ENCODE data around the gene PROX2.

PROX2 gene

DNA sequence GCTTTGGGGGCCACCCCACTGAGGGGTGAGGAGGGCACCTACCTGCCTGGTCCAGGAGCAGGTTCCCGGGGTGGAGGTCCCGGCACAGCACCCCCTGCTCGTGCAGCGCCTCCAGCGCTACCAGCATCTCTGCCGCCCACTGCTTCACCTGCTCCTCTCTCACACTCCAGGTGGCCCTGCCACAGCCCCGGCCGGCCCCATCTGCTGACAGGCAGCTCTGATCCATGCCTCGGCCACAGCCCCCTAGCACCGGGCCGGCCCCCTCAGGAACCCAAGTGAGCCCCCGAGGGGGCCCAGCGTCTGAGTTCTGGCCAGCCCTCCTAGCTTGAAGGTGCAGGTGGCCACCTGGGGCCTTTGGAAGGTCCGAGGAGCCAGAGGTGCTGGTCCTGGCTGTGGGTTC, 33.6 kb upstream of the PROX2 start:
- DNase-seq, result no peak

DNA sequence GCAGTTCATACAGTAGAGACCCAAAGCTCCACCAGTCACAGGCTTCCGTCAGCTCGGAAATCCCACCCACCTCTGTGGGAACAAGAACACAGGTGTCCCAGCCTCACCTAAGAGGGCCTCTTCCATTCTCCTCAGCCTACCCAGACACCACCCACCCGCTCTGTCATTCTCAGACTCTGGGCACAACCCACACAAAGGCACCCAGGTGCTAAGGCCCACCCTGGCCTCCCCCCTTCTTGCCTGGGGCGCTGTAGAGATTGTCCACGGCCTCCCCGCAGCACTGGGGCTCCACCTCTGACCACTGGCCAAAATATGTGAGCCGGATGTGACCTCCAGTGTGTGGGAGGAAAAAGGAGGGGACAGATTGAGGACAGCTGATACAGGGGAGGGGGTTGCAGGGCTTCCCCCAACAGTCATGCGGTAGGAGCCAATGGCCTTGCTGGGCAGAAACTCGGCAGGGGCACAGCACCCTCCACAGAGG, 33.0 kb upstream of the PROX2 start:
- no peak for DNase-seq

DNA sequence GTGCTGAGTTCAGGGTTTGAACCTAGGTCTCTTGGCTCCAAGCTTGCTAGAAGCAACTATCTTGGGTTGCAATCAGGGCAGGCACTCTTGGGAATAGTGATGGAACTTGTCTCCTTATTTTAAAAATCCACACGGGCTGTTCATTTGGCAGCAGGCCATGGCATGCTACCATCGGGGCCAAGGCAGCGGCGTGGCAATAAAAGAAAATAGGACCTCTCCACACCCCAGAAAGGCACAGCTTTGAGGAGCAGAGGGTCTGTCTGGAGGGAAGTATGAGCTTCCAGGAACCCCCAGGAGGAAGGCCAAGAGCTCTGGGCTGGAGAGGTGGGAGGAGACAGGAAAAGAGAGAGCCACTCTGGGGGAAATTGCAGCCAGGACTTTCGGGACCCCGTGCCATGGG, 31.8 kb upstream of the PROX2 start:
- no peak for DNase-seq

DNA sequence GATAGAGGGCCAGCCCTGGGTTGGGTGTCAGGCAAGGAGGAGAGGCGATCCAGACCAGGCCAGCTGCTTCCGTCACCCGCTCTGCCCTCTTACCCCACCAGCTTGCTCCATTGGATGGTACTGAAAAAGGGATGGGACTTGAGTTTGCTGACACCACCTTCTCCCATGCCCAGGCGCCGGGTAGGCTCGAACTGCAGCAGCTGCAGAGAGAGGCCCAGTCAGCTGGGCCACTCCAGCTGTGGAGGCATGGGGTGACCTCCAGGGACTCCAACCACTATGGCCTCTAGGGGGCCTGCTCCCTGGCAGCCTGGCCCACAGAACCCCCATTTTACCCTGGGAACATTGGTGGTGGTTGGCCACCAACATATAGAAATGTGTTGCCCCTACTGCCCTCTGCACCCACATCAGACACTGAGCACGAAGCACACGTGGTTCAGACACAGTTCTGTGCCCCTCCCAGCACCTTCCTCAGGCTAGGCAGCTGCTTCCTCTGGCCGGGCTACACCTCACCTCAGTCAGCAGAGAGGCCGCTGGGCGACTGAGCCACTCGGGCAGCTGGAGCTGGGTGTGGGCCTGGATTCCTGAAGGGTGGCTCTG, 31.1 kb upstream of the PROX2 start:
- no peak for DNase-seq

DNA sequence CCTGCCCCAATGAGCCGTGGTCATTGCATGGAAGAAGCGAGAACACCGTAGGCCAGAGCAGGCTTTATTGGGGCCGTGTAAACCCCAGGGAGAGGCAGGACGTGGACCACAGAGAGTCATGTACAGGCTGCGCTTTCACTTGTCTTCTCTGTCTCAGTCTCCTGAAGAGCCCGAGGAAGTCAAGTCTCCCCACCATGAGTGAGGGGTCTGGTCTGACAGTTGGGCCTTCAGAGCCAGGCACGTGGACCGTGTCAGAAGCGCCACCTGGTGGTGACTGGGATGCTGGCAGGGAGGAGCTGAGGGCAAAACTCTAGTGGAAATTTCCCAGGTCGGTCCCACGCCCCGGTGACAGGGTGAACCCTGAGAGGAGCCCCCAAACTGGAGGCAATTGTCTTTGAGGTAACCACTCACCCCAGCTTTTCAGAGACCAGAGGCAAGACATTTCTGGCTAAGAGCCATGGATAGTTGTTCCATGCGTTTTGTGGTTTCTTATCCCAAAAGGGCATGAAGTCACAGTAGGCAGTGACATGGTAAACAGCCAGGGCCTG, 29.7 kb upstream of the PROX2 start:
- DNase-seq, result peak; percentile 80

DNA sequence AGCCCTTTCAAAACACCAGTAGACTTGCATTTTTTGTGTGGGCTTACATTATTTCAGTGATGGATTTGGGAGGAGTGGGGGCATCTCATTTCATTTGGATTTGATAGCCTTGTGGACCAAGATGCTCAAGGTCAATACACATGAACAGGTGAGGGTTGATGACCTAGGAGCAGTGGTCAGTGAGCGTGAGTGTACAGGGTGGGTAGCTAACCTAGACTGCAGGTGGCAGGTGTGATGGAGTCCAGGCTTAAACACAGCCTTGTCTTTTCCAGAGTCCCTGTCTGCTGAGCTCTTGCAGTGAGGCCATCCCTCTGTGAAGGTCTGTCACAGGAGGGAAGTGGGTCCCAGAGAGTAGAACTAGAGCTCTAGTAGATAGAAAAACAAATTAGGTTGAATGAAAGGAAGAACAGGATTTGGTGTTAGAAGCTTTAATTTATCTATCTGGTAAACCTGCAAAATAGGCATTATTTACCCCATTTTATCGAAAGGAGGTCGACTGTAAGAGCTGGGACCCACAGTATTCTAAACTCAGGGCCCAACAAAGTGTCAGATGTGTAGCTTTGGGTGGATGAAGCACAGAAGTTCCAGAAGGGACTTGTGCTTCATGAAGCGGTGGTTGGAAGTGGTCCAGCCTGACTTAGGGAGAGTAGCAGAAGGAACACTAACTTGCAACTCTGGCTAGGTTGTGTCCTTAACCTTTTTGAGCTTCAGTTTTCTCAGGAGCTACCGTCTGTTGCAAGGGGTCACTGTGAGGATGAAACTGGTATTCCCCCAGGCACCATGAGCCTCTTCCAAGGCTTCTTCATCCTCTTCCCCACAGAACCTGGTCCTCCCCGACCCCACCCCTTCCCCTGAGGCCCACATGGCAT, 28.9 kb upstream of the PROX2 start:
- DNase-seq, result no peak

DNA sequence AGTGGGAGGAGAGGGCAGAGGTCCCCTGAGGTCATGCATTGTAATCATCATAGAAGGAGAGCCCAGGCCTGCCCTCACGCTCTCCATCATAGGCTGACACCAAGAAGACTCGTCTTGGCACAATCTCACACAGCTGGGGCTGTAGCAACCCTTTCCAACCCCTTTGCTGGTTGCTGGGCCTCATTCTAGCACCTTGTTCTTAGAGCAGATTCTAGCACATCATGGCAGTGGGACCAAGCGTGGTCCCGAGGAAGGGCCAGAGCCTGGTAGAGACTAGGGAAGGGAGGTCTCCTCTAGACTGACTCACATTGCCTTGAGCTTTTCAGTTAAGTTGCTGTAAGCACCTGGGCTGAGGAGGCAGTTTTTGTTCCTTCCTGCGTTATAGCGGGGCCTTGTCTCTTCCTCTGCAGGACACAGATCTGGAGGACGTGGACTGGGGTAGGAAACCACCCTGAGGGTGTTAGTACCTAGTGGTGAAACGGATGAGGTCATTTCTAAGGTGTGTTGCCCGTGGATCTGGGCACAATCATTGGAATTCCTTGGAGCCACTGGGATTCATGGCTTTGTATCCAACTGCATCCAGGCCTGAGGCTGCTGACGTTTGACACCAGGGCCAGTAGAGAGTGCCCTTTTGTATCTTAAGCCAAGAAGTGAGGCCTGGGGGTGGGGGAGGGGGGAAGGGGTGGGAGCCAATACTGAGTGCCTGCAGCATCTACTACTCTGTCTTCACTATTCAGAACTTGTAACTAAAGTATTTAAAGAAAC, 27.2 kb upstream of the PROX2 start:
- DNase-seq, result no peak

DNA sequence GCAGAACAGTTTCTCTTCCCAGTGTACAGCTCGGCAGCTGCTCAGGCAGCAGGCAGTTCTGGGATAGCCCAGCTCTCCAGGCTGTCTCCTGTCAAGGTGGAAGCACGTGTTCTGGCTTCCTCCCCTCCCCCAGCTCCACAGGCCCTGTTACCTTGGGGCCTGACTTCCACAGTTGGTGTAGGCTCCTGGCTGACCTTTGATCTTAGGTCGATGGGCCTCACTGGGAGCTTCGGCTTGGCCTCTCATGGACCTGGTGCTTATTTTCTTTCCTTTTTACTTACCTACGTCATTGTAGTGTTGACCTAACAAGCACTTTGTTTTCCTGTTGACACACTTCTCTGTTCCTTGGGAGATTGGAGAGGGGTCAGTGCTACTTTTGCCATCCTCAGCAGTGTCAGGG, 22.7 kb upstream of the PROX2 start:
- DNase-seq, result no peak

DNA sequence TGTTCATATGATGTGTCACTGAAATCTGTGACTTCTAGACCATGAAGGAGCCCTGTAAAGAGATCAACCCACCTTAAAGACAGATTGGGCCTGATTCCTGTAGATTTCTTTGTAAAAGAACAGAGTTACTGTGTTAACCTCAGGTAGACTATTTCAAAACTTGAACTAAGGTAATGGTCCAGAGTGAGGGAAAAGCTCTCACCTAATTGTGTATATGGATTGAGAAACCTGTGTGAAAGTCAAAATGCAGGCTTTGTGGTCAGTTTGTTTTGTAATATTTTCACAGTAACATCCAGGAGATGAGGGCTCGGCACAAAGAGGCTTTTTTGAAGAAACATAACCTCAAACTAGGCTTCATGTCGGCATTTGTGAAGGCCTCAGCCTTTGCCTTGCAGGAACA, 22.1 kb upstream of the PROX2 start:
- DNase-seq, result no peak

DNA sequence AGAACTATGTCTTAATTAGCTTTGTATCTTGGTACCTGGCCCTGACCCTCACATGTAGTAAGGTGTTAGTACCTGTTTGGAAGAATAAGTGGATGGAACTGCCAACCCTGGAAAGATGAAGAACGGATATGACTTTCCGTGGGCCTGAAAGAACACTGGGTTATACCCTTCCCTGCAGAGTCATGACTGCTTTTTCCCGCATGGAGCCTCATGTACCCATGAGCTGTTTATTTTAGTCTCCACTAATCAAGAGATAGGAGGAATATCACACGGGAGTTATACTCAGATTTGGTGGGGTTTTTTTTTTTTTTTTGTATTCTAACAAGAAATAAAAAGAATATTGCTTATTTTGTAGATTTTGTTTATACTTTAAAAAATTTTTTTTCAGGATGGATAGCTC, 21.7 kb upstream of the PROX2 start:
- DNase-seq, result no peak

DNA sequence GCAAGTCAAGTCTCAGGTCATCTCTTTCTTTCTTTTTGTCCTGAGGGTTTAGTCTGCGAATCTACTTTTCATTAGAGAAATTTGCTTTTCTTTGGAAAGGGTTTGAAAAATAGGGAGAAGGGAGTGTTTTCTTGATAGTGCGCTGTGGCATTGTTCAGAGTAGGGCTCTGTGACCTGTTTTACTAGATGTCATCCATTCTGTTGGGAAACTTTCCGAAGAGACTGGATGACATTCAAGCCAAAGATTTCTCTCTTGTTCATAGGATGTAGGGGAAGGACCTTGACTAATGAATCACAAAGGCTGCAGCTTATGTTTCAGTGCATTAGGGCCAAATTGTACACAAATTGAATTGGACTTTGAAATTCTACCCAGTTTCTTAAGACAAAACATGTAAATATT, 20.5 kb upstream of the PROX2 start:
- DNase-seq, result no peak

DNA sequence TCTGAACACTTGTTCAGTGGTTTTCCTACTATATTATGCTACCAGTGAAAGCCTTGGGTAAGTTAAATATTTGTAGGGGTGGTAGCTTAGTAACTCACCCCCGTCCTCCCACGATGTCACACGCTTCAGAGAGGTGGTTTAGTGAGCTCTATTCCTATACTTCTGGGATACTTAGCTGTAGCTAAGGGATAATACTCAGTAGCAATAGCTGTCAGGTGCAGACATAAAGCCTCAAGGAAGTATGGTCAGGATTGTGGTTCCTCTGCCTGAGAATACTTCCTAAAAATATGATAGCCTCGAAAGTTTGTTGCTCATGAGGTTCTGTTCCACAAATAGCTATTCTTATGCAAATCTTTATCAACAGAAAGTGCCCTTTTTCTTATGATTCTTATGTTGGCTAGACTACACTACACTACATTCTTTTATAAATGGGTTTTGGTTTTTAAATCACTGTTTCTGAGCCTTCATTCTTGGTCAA, 17.7 kb upstream of the PROX2 start:
- no peak for DNase-seq

DNA sequence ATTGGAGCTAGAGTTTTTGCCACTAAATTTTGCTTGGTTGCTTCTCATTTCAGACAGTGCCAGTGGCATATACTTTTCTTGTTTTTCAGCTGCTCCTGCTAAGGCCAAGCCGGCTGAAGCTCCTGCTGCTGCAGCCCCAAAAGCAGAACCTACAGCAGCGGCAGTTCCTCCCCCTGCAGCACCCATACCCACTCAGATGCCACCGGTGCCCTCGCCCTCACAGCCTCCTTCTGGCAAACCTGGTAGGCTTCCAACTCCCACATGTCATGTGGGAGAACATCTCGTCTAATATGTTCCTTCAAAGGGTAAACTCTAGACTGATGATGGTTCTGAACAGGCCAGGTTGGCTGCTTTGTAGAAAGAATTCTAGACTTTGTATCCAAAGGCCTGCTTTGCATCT, 16.8 kb upstream of the PROX2 start:
- DNase-seq, result no peak

DNA sequence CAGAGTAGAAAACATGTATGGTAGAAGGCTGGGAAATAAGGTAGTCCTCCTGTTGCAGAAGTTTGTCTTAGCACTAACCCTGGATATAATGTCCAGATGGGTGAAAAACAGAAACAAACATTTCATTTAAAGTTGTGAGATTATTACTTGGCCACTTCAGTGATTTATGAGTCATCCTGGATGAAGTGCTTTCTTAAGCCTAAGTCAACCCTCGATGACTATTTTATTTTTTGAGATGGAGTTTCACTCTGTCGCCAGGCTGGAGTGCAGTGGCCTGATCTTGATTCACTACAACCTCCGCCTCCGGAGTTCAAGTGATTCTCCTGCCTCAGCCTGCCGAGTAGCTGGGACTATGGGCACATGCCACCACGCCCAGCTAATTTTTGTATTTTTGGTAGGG, 15.9 kb upstream of the PROX2 start:
- no peak for DNase-seq

DNA sequence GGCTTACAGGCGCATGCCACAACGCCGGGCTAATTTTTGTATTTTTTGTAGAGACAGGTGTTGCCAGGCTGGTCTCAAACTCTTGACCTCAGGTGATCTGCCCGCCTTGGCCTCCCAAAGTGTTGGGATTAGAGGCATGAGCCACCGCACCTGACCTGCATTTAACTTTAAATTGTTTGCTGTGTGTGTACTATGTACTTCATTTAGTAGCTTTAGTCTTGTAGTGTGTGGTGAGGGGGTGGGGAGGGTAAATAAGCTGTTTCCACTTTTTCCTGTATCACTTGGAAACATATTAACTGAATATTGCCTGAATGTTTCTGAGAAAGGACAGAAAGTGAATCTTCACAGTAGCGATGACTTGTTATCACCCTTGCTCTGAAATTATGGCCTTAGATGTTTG, 14.3 kb upstream of the PROX2 start:
- DNase-seq, result no peak

DNA sequence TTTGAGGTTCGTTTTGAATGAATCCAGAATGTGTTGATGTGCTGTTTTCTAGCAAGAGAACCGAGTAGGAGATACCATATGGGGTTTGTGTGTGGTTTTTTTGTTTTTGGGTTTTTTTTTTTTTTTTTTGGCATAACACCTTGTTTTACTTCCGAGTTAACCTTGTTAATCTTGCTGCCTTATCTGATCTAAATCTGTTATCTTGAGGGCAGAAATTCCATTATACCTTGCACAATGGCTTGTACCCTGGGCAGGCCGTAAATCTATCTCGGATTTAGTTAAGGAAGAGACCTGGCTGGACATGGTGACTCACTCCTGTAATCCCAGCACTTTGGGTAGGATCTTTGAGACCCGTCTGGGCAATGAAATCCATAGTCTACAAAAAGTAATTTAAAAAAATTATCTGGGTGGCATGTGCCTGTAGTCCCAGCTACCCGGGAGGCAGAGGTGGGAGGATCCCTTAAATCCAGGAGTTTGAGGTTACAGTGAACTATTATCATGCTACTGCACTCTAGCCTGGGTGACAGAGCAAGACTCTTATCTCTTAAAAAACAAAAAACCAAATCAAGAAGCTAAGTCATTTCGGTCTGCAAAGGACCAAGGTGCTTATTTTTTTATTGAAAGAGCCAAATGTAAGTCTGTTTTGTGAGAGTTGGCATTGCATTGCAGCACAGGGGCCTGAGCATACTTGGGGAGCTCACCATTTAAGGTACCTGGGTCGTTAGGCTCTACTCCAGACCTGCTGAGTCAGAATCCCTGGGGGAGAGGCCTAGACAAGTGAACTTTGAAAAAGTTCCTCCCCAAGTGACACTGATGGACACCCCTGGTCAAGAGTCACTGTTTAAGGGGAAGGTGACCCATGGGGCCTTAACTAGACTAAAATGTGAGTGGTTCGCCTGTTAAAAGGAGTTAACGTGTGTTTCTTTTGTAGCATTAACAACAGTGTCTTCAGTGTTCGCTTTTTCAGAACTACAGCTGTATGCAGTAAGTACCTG, 12.5 kb upstream of the PROX2 start:
- DNase-seq, result peak; percentile 15

DNA sequence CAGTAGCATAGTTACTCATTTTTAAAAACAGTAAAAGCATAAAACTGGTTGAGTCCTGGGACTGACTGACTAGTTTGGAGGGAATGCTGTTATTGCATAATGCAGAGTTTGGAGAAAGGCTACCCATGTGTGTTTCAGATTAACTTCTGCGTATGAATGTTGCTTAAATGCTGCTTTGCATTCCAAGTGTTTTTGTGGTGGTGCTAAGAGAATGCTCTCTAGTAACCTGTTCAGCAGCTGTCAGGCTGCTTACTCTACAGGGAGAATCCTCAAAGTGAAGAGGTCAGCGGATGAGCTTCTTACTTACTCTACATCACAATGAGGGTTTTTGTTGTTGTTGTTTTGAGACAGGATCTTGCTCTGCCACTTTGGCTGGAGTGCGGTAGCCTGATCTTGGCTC, 10.1 kb upstream of the PROX2 start:
- DNase-seq, result no peak

DNA sequence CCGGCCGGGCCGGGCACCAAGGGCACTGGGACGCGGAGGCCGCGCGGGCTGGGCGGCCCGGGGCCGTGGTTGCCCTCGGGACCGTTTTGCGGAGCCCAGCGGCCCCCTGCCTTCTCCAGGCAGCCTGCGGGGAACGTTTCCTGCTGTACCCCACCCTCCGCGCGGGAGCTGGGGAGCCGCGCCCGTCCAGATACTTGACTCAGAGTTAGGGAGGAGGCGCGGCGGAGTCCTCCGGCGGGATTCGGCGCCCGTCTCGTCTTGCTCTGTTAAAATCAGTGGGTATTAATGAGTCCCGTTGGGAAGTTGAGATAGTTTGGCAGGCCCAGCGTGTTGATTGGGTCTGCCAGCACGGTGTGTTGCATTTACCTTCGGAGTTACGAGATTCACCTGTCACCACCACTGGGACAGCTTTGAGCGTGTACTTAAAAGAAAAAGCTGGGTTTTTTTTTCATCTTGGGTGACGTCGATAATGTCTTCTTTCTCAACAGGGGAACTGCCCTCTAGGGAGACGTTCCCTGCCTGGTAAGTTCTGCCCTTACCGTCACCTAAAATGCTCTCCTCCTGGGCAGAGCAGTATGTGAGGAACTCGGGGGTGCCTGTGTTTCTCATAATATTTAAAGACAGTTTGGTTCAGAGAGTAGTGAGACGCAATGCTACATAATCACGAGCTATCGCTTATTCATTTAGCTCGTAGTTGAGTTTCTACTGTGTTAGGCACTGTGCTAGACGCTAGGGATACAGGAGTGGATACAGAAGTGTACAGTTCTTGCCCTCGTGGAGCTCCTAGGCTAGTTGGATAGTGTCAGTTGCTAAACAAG, 6.4 kb upstream of the PROX2 start:
- peak; percentile 73 for DNase-seq

DNA sequence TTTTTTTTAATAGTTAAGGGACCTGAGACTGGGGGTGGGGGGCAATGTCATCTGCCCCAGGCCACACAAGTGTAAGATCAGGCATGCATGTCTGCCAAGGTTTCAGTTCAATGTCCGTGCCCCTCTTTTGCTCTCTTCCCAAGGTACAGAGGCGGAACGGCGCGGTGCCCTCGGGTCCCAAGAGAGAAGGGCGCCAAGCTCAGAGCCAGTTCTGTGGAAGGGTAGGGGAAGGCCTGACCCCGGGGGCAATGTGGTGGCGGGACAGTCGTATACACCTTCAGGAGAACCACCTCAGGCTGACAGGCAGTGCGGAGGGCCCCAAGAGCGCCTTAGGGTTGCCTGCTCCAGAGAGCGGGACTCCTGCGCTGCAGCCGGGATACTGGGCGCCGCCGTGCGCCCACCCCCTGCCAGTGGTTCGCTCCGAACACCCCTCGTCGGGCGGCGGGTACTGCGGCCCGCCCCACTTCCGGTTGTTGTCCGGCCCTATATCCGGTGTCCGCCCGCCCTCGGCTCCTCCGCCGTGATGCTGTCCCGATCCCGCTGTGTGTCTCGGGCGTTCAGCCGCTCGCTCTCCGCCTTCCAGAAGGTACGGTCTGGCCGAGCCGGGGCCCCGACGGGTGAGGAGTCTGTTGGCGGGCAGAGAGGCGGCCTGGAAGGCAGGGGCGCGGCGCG, 5.6 kb upstream of the PROX2 start, which contains the start of gene DLST:
Gene DLST, plus strand, starts transcription at position 486 of the 672 bp plus-strand sequence. Its CDS starts 38 bp downstream, at position 524.
- peak; percentile 89 for DNase-seq

DNA sequence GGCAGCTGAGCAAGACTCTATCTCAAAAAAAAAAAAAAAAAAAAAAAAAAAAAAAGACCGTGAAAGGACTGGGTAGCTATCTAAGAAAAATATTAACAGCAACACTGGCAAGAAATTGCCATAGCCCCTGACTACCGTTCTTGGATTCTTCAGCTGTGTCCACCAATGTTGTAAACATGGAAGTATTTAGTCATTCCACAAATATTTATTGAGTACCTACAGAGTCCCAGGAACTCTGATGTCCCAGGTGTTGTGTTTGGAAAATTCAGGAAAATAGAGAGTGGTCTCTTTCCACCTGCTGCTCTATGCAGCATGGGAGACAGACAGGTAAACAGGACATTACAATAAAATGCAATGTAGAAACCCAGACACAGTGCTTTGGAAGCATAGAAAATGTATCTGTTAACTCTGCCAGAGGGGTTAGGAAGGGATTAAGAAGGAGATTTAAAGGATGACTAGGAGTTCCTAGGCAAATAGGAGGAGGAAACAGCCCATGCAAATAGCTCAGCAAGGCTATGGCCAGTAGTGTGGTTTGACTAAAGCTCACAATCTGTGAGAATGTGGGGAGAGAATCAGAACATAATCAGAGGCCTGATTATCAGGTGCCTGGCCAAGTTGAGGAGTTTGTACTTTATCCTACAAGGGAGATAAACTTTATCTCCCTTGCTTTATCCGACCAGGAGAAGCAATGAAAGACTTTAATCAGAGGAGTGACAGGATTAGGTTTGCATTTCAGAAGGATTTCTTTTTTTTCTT, 3.7 kb upstream of the PROX2 start:
- no peak for DNase-seq
